Mesenteric fat pad (tissue), 1 donor: ENCODE results near the gene CDH23. TPM values are rescaled to one million over a fixed set of nuclear protein-coding genes. Genes with fewer than 3 reads are reported as not detected.

Source experiments
- DNase-seq: peaks from one replicate; pipeline ENCODE4 v3.0.0-alpha.2; 2020; ENCODE audit warnings: low spot score
- total RNA-seq: library from RNA; stranded (reverse); fragmentation: NEBNext Ultra II Directional; extraction: Animal tissue kit (Norgen Biotek cat#: 25700); gene quantifications from one replicate; pipeline ENCODE4 v1.2.1, GENCODE V29; 2021
- donor health status: DM: yes; HTN: yes; CAD: no.

CDH23 gene
- total RNA-seq, 1 donor from 2014 or later = 9.7 TPM

DNA sequence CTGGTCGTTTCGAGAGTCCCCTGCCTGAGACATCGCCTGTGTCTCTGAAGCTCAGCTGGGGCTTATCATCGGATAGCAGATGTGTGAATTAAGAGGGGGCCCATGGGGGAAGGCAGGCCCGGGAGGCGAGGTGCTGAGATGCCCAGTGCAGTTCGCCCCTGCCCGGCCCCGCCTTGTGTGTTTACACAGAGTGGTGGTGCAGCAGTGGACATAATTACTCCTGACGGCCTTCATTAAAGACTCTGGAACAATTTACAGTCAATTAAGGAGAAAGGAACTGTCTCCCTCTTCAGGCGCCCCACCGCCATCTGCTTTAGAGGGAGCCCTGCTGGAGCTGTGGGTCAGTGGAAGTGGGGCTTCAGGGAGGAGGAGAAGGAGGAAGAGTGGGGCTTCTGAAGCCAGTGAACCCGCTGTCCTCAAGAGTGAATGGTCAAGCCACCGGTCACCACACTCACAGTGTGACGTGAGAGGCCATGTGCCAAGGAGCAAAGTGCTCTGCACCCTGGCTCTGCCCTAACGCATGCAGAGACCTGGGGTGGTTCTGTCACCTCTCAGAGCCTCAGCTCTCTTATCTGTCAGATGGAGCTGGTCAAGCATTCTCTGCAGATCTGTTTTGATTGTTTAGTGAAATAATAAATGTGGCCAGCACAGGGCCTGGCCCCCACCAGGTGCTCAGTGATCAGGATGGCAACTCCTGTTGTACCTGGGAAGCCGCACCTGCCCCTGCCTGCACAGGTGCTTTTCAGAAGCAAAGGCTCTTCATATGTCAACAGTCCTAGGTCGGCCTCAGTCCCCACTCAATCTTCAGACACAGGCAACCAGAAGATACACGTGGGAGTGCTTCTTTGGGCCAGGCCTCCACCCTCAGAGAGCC is 65.6 kb downstream of the CDH23 start:
- no peak for DNase-seq

DNA sequence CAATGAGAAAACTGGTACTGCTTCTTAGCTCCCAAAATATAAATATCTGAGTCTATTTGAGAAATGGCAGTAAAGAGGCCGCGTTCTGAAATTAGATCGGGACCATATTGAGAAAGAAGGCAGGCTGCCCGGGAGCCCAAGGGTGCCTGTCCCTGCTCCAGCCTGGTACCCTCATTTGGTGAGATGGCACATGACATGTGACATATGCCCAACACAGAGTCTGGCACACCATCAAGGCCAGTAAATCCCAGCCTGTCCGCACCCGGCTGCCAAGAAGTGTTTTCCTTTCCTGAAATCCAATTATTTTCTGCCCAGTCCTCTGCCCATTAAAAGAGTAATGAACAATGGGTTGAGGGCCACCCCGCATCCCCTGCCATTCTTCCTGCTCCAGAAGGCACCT is 66.4 kb downstream of the CDH23 start:
- no peak for DNase-seq

DNA sequence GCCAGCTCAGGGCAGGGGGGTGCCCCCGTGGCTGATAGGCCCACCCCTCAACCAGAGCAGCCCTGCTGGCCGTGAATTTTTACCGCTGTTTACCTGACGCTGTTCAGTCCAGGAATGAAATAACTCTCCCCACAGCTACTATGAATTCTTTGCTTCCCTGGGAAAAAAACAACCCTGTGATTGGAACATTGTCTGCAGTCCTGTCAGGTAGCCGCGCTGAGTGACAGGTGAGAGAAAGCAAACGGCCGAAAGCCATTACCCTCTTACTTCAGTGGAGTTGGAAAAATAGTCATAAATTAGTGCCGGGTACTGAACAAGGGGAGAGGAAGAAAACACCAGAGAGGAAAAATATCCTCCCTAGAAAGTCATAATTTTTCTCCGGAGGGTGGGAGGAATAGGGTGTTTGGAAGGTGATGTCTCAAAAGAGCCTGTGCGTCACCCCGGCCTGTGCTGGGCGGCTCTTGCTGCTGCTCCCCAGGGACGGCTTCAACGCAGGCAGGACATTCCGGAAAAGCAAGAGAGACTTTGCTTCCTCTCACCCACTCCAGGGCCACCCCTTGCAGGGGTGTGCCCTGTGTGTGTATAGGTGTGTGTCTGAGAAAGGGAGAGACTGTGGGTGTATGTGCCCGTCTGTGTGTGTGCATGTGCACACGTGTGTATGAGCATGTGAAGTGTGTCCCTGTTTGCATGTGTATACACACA is 69.0 kb downstream of the CDH23 start:
- DNase-seq = no peak

DNA sequence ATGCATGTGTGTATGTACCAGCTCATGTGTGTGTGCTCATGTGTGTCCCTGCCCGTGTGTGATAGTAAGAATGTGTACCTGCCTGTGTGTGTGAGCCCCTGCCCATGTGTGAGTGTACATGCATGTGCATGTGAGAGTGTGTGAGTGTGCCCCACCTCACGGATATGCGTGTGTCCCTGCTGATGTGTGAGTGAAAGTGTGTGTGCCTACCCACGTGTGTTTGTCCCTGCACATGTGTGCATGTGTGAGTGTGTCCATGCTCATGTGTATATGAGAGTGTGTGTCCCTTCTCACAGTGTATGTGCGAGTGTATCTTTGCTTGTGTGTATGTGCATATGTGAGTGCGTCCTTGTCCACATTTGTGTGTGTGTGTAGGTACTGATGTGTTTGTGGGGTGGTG is 69.6 kb downstream of the CDH23 start:
- no peak for DNase-seq

DNA sequence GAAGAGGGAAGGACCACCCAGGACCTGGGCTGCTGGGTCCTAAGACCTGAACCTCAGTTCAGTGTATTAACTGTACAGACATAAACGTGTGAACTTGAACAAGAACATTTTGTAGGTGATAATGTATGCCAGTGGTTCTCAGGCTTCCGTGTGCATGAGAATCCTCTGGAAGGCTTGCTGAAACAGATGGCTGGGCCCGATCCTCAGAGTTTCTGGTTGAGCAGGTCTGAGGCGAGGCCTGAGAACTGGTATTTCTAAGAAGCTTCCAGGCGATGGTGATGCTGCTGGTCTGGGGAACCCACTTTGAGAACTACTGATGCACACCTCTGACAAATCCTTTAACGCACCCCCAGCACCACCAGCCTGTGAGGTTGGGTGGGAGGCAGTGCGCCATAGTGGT is 70.4 kb downstream of the CDH23 start:
- DNase-seq = no peak

DNA sequence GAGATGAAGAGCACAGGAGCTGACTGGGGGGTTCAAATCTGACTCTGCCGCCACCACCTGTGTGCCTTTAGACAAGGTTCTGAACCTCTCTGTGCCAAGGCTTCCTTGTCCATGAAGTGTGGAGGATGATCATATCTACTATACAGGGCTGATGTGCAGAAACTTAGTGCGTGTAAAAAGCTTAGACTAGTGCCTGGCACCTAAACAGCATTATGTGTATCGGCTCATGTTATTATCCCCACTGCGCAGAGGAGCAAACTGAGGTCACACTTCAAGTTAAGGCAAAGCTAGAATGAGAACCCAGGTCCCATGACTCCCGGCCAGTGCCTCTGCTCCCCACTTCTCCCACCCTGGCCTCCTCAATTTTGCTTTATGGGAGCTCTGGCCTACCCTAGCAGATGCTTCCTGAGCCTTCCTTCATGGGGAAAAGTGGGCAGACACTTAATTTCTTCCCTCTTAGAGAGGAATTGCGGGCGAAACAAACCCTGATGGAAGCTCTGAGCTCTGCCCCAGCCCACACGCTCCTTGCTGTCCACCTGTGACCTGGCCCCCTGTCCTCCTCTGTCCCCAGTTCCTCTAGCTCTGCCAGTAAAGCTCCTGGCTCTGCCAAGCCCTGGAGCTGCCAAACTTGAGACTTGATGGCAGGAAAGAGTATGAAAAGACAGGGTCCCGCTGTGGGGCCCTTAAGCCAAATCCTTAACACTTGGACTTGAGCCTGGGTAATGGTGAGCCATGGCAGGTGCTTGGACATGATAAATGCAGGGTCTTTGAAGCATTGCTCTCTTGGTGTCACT is 71.0 kb downstream of the CDH23 start:
- DNase-seq = no peak

DNA sequence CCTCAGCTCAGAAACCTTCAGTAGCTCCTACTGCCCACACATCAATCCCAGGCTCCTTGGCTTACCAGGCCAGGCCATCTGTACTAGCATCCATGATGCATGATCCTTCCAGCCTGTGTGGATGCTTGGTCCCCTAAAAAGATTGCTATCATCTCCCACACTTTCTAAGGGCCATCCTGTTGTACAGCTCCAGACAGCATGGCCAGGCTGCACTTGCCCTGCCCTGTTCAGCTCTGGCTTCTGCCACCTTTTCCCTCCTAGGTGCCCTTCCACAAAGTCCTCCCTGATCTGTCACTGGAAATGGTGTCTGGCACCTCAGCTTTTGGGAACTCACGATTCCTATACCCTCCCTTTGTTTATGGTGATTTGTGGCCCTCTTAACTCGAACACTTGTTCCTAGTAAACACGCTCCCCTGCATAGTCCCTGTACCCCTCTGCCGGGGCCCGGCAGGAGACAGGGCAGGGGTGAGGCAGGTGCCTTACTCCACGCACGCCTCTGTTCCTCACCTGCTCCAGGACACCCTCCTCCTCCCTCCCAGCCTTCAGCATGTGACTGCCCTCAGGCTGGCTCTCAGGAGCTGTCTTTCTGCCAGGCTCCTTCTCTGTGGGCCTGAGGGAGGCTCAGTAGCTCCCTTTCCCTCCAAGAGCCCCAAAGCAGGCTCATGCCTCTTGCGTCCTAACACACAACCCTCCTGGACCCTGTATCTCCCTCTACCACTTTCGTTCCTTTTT is 71.8 kb downstream of the CDH23 start:
- DNase-seq = no peak

DNA sequence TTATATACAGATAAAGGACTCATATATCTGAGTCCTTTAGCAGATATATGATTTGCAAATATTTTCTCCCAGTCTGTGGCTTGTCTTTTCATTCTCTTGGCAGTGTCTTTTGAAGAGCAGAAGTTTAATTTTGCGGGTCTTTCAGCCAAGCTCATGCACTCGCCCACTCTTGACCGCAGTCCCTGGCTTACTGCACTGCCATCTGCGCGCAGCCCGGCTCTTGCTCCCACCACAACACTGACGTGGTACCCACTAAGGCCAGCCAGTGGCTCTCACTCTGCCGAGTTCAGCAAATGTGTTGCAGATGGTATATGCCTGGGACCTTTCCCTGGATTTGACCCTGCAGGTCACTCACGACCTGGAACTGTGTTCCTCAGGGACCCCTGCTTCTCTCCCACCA is 74.3 kb downstream of the CDH23 start:
- DNase-seq = no peak

DNA sequence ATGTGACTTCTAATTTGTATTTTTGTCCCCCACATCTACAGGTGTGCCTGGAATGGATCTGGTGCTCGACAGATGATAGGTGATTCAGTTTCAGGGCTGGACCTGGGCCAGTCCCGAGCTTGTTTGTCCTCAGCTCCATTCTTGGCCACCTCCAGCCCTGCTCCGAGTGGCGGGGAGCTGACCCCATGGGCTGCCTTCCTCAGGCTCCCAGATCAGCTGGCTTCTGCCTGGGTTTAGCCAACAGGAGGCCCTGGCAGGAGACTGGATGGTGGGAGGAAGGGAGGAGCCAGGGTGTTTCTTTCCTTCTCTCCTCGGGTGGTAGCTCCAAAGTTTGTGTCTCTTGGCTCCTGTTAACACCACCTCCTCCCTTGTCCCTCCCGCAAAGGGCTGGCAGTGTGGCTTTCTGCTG is 75.2 kb downstream of the CDH23 start:
- DNase-seq = no peak

DNA sequence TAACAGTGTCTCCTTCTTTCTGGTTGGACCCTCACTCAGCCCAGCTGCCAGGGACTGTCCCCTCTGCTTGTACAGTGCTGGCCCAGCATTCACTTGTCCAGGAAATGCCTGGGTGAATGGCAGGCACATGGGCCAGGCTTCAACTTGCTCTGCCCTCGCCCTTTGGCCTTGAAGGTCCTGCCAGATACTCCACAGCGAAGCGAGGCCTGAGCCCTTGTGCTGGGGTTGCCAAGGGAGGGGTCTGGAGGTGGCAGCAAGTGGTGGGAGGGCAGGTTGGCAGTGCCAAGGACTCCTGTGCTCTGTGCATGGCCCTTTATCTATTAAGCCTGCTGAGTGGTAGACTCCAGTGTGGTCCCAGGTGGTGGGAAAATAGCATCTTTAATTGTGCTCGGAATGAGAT is 75.7 kb downstream of the CDH23 start:
- DNase-seq = no peak

DNA sequence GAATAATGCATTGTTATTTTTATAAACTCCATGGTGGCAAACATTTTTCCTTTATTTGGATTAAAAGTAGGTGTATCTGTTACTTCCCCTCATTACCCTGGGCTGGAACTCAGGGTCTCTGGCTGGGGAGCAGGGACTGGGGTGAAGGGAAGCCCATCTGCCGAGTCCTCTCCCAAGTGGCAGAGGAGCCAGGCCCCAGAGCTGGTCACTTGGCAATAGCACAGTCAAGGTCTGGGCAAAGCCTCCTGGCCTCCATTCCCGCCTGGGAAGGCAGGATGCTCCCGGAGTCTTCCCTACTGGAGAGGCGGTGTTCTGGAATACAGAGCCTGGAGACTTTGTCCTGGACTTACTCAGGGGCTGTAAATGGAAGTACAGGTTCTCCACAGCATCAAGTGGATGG is 76.2 kb downstream of the CDH23 start:
- DNase-seq = no peak

DNA sequence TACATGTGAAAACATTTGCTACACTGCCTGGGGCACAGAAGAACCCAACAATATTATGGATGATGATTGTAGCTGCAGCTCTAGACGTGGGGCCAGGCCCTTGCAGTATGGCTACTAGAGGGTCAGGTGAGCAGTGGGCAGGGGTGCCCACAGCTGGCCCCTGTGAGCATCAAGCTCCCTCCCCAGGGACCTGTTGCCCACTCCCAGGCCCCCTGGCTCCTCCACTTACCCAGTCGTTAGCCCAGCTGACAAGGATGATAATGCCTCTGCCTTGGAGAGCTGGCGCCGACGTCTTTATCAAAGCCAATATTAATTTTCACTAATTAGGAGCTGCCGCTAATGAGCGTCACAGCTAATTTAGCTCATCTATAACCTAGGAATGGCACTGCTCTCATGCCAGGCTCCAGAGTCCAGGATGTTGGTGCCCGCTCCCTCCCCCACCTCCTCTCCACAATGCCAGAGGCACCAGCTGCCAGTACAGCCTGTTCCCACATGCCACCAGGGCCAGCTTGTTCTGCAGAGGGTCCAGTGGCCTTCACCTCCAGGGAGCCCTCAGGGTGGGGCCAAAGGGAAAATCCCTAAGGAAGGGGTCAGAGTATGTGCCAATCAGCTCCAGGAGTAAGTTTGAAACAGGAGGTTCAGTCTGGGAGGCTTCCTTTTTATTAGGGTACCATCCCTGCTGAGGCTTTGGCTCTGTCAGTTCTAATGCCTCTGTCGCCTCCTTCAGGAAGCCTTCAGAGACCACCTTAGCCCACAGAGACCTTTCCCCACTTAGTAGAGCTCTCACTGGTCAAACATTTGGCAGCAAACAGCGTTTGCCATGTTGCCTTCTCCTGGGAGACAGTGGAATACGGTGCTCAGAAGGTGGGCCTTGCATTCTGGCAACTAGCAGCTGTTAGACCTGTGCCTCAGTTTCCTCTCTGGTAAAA is 77.2 kb downstream of the CDH23 start:
- no peak for DNase-seq

DNA sequence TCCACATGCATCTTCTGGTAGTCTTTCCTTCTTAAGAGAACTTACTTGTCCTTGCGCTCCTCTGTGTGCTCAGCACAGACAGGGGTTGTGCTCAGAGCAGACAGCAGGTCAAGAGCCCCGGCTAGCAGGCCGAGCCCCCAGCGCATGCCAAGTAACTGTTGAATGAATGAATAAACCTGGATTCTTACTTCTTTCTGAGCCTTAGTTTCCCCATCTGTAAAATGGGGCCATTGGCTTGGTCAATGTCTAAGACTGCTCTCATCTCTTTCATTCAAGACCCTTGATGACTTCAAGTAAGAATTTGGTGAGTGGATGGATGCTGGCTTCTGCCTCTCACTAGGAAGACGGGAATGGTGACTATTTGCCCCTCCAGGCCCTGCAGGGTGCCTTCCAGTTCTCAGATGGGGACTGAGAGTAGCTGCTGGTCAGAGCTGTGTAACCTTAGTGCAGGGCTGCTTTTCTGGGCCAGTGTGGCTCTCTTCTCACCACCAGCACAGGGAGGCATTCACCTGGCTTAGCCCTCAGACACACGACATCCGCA is 78.1 kb downstream of the CDH23 start:
- DNase-seq = no peak

DNA sequence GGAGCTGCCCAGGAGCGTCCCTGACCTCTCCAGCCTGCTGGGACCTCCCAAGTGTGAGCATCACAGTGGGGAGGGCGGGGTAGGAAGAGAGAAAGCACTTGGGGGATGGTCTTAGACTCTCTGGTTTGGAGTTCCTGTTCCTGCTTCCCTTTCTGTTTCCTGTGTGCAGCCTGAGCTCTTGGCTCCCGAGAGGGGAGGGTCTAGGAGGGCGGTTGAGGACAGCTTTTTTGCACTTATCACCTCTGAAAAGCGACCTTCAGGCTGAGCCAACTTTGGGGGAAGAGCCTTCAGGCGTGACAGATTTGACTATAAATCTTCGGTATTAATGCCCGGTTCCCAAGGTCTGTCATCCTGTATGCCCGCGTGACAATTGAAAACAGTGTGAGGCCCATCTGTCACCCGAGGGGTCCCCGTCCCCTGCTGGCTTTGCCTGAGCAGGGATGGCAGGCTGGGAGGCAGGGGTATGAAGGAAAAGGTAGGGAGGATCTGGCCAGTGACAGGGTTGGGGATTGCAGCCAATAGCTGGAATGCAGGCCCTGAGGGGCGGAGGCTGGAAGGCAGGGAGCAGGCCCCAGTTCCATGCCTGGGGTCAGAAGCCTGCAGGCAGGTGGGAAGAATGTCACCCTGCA is 78.6 kb downstream of the CDH23 start:
- no peak for DNase-seq

DNA sequence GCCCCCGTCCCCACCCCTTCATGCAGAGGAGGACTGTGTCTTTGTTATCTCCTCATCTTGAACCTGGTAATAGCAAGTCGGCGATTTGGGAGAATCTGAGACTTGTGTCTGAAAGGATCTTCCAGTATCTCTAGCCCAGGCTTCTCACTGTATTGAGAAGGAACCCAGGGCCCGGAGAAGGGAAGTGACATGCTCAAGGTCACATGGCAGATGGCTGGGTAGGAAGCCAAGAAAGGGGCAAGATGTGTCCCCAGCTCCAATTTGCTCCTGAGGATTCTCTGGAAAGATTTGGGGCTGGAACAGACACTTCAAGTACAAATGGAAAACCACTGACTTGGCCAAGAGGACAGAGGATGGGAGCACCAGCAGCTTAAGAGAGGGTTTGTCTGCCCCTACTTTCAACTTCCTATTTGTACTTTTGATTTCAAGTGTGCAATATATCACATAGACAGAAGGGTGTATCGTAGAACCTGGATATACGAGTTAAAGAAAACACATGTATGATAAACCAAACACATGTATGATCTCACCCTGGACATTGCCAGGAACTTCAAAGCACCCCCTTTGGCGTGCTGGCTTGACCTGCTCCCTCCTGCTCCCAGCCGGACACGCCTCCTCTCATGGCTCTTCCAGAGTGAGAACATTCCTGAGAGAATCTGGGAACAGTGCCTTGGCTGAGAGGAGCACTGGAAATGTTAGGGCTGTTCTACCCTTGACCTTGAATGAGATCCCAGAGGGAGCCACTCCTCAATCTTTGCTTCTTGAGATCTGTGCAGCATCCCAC is 79.7 kb downstream of the CDH23 start:
- DNase-seq = no peak

DNA sequence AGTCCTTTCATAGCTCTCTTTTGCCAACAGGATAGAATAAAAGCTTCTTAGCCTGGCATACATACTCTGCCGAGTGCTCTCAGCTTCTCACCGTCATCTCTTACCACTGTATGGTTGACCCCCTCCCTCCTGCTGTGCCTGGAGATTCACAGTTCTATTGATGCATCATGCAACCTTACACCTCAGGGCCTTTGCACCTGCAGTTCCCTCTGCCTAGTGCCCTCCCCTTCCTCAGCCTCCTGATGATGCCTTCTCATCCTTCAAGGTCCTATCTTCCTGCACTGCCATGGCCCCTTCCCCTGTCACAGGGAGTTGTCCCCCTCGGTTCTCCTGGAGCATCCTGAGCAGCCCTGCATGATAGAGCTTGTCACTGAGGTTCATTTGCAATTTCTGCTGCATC is 81.5 kb downstream of the CDH23 start:
- no peak for DNase-seq

DNA sequence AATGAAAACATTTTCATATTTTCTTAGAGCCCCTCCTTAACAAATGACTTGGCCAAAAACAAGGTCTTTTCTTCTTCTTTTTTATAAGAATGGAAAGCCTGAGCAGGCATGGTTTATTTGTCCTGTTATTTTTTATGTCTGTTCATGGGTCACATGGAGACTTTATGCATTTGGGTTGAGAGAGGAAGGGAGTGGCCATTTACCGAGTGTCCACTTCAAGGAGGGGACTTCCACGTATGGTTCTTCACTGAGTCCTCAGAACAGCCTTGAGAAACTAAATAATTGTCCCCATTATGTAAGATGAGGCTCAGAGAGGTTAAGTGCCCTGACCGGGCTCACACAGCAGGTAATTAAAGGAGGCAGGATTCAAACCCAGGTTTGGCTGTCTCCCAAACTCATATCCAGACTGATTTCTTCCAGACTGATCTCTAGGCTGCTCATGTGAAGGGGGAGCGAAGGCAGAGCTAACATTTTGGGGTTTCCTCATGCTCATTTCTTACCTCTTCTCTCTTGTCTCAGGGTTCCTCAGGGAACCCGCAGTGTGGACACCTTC is 82.2 kb downstream of the CDH23 start:
- DNase-seq = no peak

DNA sequence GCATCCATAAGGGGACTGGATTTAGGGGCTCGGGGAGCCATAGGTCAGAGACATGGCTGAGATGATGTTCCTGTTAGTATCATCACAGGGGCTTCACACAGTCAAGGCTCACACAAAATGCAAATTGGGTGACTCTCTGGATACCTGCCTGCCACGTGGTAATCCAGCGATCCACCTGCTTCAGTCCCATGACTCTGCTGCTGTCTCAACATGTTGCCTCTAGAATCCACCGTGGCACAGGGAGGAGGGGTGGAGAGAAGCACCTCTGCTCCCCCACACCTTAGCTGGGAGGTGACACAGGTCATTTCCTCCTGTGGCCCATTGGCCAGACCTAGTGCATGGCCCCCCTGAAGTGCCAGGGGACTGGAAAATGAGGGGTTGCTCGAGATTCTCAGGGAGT is 83.1 kb downstream of the CDH23 start:
- no peak for DNase-seq
